Measurements from ENCODE around the gene SPINT2.

SPINT2 gene

GRCh38 chr19:38303517-38304351 lies 39.4 kb downstream of the SPINT2 start, which contains the start of gene C19orf33:
TSS of gene C19orf33 (plus strand) at chr19:38304251. CDS start at chr19:38304262, 11 bp downstream.
- no peak for FAIRE-seq

DNA sequence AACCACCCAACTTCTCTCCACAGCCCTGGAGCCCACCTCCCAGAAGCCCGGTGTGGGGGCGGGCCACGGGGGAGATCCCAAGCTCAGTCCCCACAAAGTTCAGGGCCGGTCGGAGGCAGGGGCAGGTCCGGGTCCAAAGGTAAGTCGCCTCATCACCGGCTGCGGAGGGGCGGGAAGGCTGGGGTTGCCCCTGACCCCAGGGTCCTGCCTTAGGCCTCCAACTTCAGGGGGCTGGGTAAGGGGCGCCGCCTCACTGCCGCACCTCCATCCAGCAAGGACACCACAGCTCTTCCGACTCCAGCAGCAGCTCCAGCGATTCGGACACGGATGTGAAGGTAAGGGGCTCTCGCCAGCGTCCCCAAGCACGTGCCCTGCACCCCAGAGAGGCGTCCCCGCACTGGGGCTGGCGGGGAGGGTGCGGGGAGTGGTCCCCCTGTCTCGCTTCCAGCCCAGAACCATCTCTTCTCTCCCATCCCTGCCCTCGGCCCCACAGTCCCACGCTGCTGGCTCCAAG lies 40.0 kb downstream of the SPINT2 start:
- no peak for FAIRE-seq

DNA sequence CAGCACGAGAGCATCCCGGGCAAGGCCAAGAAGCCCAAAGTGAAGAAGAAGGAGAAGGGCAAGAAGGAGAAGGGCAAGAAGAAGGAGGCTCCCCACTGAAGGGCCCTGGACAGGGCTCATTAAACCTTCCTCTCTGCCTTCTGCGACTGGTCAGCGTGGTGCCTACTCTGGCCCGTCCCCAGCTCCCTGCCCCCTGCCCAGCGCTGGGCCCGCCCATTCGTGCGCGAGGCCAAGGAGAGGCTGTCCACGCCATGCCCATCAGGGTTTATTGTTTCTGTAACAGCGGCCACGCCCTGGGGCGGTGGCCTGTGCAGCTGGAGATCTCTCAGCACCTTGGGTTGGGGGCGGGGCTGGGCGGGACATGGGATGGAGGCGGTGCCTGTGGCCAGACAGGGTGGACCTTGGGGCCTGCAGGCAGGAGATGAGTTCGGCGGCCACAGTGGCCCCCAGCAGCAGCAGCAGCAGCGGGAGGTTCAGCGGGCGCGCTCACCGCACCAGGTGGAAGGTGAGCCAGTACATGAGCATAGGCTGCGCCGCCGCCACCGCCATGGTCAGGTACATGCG lies 40.6 kb downstream of the SPINT2 start:
- no peak for FAIRE-seq

- no peak for FAIRE-seq
Measured at GRCh38 chr19:38306236-38306635, 41.9 kb downstream of the SPINT2 start.

GRCh38 chr19:38307076-38307475 lies 42.7 kb downstream of the SPINT2 start:
- no peak for FAIRE-seq

DNA sequence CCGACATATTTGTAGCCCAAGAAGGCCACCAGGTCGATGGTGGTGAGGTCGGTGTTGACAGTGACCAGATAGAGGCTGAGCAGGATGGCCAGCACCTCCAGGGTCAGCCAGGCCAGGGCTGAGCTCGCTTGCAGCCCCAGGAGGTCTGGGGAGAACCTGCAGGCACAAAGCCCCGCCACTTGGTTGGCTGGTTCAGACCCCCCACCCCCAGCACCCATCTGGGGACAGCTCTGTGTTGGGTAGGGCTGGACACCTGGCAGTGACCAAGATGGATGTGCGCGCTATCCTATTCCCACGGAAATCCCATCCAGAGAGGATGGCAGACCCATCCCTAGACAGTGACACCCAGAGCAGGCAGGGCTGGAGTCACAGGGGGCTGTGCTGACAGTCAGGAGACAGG lies 43.2 kb downstream of the SPINT2 start:
- no peak for FAIRE-seq

DNA sequence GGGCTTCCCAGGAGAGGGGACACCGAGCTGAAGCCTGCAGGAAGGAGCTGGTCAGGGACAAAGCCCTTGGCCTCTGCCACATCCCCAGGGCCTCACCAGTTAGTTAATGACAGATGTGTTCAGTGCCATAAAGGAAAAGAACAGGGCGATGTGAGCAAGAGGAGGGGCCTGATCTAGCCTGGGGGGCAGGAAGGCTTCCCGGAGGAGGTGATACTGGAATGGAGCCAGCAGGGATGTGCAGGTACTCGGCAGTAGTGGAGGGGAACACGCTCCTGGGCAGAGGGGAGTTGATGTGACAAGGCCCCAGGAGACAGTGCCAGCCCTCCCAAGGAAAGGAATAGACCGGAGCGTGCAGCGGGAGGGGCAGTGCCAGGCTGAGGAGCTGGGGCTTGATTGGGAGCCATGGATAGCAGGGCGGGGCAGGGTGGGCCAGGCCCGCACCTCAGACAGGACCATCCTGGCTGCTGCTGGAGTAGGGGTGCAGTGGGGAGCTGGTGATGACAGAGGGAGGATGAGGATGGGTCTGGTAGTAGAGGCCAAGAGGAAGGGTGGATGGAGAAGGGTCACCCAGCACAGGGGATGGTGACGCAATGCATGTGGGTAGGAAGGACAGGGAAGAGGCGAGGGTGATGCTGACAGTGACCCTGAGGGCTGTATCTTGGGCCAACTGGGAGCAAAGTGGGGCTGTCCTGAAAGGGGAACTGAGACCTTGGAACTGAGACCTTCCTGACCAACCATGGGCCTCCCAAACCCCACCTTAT lies 43.8 kb downstream of the SPINT2 start:
- FAIRE-seq, result no peak

DNA sequence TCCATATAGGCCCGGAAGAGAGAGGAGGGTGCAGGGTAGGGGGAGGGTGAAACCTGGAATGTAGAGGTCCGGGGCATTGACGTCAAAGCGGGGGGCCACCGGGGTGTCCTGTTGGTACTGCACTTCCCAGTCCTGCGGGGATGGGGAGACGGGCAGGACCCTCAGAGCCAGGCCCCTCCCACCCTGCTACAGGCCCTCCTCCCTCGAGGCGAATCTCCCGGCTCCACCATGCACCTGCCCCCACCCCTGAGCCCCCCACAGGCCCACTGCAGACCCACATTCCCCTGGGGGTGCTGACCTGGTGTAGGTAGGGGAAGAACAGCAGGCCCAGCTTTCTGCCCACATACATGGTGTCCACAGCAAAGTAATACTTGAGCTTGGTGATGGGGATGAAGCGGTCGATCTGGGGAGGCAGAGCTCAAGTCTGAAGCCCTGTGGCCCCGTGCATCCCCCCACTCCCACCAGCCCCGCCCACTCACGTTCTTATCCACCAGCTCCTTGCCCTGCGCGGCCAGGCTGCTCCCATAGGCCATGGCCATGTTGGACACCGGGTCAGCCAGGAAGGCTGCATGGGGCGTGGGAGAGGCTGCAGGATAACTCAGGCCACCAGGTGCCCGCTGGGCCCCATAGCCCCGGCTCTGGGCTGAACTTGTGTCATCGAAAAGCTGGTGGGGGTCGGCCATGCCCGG lies 44.7 kb downstream of the SPINT2 start:
- FAIRE-seq, result no peak

GRCh38 chr19:38309615-38310278 lies 45.4 kb downstream of the SPINT2 start:
- no peak for FAIRE-seq

GRCh38 chr19:38310279-38310670 lies 45.9 kb downstream of the SPINT2 start:
- FAIRE-seq, result no peak

DNA sequence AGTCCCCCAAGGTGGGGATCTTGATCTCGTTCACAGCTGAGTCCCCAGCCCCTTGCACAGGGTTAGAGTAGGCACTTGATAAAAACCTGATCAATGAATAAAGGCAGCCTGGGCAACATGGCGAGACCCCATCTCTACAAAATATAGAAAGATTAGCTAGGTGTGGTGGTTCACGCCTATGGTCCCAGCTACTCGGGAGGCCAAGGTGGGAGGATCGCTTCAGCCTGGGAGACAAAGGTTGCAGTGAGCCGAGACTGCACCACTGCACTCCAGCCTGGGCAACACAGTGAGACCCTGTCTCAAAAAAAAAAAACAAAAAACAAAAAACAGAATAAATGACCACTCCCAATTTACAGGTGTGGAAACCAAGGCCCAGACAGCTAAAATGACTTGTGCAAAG lies 46.6 kb downstream of the SPINT2 start:
- no peak for FAIRE-seq

GRCh38 chr19:38315657-38316476 lies 51.5 kb downstream of the SPINT2 start, which contains the start of gene YIF1B:
TSS of gene YIF1B (minus strand) at chr19:38315947. CDS start at chr19:38315917, 30 bp downstream.
- peak; percentile 84 for FAIRE-seq

- no peak for FAIRE-seq
Measured at GRCh38 chr19:38316477-38317067, 52.2 kb downstream of the SPINT2 start.

GRCh38 chr19:38317104-38317612 lies 52.8 kb downstream of the SPINT2 start:
- FAIRE-seq, result no peak

DNA sequence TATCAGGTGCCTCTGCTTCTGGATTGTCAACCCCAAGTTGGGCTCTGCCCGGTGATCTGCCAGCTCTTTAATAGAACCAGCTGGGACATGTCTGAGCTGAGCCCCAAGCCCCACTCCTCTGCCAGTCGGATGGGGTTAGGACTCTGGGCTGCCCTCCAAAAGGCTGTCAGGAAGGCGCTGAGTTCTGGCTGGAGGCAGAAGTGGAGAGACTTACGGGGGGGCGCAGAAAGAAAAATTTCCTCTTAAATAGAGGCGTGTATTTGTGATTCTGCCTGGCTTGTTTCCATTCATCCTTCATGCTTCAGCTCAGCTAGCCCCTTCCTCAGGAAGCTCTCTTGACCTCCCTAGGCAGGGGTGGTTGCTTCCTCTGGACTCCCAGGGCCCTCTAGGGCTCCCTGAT lies 54.3 kb downstream of the SPINT2 start:
- no peak for FAIRE-seq

DNA sequence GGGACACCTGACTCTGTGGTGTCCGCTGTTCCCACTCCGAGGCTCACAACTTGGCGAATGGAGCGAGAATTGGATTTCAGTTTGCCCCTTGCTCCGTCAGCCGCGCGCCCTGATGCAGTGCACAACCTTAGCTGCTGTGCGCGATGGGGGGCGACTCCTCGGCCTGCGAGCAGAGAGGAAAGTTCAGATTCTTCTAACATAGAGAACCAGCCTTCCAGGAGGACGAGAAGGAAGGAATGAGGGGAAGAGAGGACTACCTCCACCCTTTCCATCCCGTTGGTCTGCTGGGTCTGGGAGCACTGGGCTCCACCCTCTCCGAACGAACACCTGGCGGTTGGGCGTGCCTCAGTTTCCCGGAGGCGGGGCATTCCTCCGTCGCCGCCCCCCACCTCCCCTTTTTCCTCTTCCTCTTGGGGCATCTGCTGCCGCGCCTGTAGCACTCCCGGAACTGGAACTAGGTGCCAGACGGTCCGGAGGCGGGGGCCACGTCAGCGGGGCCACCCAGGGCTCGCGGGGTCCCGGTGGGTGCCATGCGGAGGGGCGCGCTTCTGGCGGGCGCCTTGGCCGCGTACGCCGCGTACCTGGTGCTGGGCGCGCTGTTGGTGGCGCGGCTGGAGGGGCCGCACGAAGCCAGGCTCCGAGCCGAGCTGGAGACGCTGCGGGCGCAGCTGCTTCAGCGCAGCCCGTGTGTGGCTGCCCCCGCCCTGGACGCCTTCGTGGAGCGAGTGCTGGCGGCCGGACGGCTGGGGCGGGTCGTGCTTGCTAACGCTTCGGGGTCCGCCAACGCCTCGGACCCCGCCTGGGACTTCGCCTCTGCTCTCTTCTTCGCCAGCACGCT lies 55.3 kb downstream of the SPINT2 start, which contains the start of gene KCNK6:
Gene KCNK6 (plus strand): TSS at position 425 of the 838 bp plus-strand sequence. CDS start 106 bp downstream, at position 531.
- no peak for FAIRE-seq

GRCh38 chr19:38320969-38321339 lies 56.6 kb downstream of the SPINT2 start:
- FAIRE-seq, result no peak

DNA sequence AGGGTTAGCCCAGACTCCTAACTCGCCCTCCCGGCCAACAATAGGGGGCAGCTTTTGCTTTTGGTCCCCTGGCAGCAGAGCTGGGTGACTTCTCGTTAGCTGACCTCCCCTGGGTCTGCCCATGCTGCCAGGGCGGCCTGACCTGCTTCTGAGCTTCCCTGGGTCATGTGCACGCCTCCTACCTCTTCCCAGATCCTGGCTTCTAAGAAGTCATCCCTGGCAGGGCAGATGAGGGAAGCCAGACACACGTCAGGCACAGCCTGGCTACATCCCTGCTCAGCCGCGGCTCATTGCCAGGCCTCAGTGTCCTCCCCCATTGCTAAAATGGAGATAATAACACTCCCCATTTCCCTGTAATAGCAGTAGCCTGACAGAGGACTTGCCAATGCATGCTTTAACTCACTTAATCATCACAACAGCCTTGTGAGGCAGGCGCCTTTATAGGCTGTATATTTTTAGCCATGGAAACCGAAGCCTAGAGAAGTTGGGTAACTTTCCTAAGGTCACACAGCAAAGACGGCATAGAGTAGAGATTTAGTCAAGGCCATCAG lies 57.3 kb downstream of the SPINT2 start:
- no peak for FAIRE-seq

GRCh38 chr19:38323291-38323690 lies 58.9 kb downstream of the SPINT2 start:
- no peak for FAIRE-seq
